Liver (tissue), 9 donors: ENCODE measurements around the gene TMED9. TPM values are rescaled to one million over a fixed set of nuclear protein-coding genes. Genes with fewer than 3 reads are reported as not detected.
A peak's percentile ranks its signal among the peaks of the same experiment; 100 is the strongest.
"Not testable (repeated sequence)": the region's sequence is repeated elsewhere in the genome, so short reads cannot be mapped to it uniquely, and the experiment has no call there.

Source experiments
- DNase-seq: peaks from one replicate; pipeline ENCODE4 v3.0.0-alpha.2; 2017; ENCODE audit warnings: low spot score
- H3K27ac ChIP-seq, 2 donors: one replicate each; pipeline ENCODE4 v1.7.0; 2013; ENCODE audit warnings: inconsistent platforms in 2 of 2, low read length in 2 of 2, control low read depth in 1 of 2, low read depth in 1 of 2, mild to moderate bottlenecking in 1 of 2
- H3K27me3 ChIP-seq, 4 donors: one replicate each; pipeline versions ENCODE4 v1.6.1 to v1.7.0; 2013; ENCODE audit warnings: low read length in 3 of 4, inconsistent platforms in 1 of 4, mild to moderate bottlenecking in 1 of 4, moderate library complexity in 1 of 4; ENCODE audit not compliant: control insufficient read depth in 4 of 4, insufficient read depth in 4 of 4
- H3K36me3 ChIP-seq, 4 donors: one replicate each; pipeline versions ENCODE4 v1.6.1 to v1.7.0; 2013; ENCODE audit warnings: low read length in 3 of 4, mild to moderate bottlenecking in 3 of 4, low read depth in 1 of 4, moderate library complexity in 1 of 4; ENCODE audit not compliant: control insufficient read depth in 4 of 4, insufficient read depth in 3 of 4
- H3K4me1 ChIP-seq, 4 donors: one replicate each; pipeline versions ENCODE4 v1.6.1 to v1.7.0; 2013; ENCODE audit warnings: low read length in 3 of 4, mild to moderate bottlenecking in 3 of 4, moderate library complexity in 1 of 4; ENCODE audit not compliant: control insufficient read depth in 4 of 4, insufficient read depth in 4 of 4
- H3K4me3 ChIP-seq, 3 donors: one replicate each; pipeline versions ENCODE4 v1.6.1 to v1.7.0; 2013; ENCODE audit warnings: low read length in 3 of 3, control low read depth in 1 of 3, low read depth in 1 of 3, mild to moderate bottlenecking in 1 of 3
- H3K9ac ChIP-seq, 2 donors: one replicate each; pipeline ENCODE4 v1.7.0; 2013; ENCODE audit warnings: low read length in 2 of 2, mild to moderate bottlenecking in 2 of 2, moderate library complexity in 2 of 2, control low read depth in 1 of 2, low read depth in 1 of 2
- H3K9me3 ChIP-seq, 4 donors: one replicate each; pipeline versions ENCODE4 v1.6.1 to v1.7.0; 2013; ENCODE audit warnings: low read length in 3 of 4; ENCODE audit not compliant: control insufficient read depth in 4 of 4
- ATF3 ChIP-seq: IDR thresholded peaks from 2 replicates; pipeline ENCODE4 v1.6.1; 2016; ENCODE audit warnings: antibody characterized with exemption
- FOXA1 ChIP-seq: IDR thresholded peaks from 2 replicates; pipeline ENCODE4 v1.6.1; 2016; ENCODE audit warnings: antibody characterized with exemption
- FOXA2 ChIP-seq: IDR thresholded peaks from 2 replicates; pipeline ENCODE4 v1.6.1; 2016; ENCODE audit warnings: antibody characterized with exemption
- GABPA ChIP-seq, 2 donors: IDR thresholded peaks in 1 of 2; conservative IDR thresholded peaks in 1 of 2; 2 replicates each; pipeline ENCODE4 v1.6.1; 2016; ENCODE audit warnings: antibody characterized with exemption in 2 of 2, mild to moderate bottlenecking in 1 of 2, moderate library complexity in 1 of 2
- HNF4A ChIP-seq, 2 donors: conservative IDR thresholded peaks; 2 replicates each; pipeline ENCODE4 v1.6.1; 2016; ENCODE audit warnings: antibody characterized with exemption in 2 of 2, mild to moderate bottlenecking in 2 of 2
- HNF4G ChIP-seq: IDR thresholded peaks from 2 replicates; pipeline ENCODE4 v1.6.1; 2016; ENCODE audit warnings: antibody characterized with exemption
- JUND ChIP-seq, 2 donors: IDR thresholded peaks; 2 replicates each; pipeline ENCODE4 v1.6.1; 2016; ENCODE audit warnings: antibody characterized with exemption in 2 of 2
- MAX ChIP-seq: IDR thresholded peaks from 2 replicates; pipeline ENCODE4 v1.6.1; 2016; ENCODE audit warnings: antibody characterized with exemption
- NR2F2 ChIP-seq: IDR thresholded peaks from 2 replicates; pipeline ENCODE4 v1.6.1; 2016; ENCODE audit warnings: antibody characterized with exemption
- RAD21 ChIP-seq, 2 donors: IDR thresholded peaks; 2 replicates each; pipeline ENCODE4 v1.6.1; 2016; ENCODE audit warnings: antibody characterized with exemption in 2 of 2, mild to moderate bottlenecking in 2 of 2
- REST ChIP-seq: IDR thresholded peaks from 2 replicates; pipeline ENCODE4 v1.6.1; 2016; ENCODE audit warnings: antibody characterized with exemption, mild to moderate bottlenecking
- RXRA ChIP-seq, 2 donors: IDR thresholded peaks; 2 replicates each; pipeline ENCODE4 v1.6.1; 2017 to 2018; ENCODE audit warnings: antibody characterized with exemption in 2 of 2, mild to moderate bottlenecking in 1 of 2
- SP1 ChIP-seq: IDR thresholded peaks from 2 replicates; pipeline ENCODE4 v1.6.1; 2018; ENCODE audit warnings: antibody characterized with exemption, mild to moderate bottlenecking
- ZBTB33 ChIP-seq: IDR thresholded peaks from 2 replicates; pipeline ENCODE4 v1.6.1; 2016; ENCODE audit warnings: antibody characterized with exemption
- WGBS: extraction: QIAGEN DNeasy Blood & Tissue Kit; methylation state at CpG from one replicate; pipeline ENCODE4 v1.1.7; 2013; 5-methylcytosine and 5-hydroxymethylcytosine counted together
- polyA plus RNA-seq, 2 donors: library from polyadenylated mRNA; stranded (reverse) in 1 of 2; unstranded in 1 of 2; fragments of 200-250 nt in 1 of 2; fragments of >200 nt in 1 of 2; fragmentation: Nextera tagmentation in 1 of 2; extraction: Ambion mirVana in 1 of 2; gene quantifications; one replicate each; pipeline versions ENCODE4 v1.2.1 to v1.2.3, GENCODE V29; 2013 to 2015
- total RNA-seq, 2 donors: library from RNA; depleted of rRNA; stranded (reverse); fragments of >200 nt; gene quantifications; one replicate each; pipeline ENCODE4 v1.2.3, GENCODE V29; 2014
- donor health status: healthy.
- donor health status: healthy.
- donor health status: healthy.
- donor health status: healthy.
- donor health status: healthy.

The TMED9 gene
- total and polyA plus RNA-seq, 4 donors, result 66.7 to 234 (median 106) TPM

GRCh38 chr5:177557041-177557647, 34.9 kb upstream of the TMED9 start:
- Histone ChIP-seq H3K4me1 (peaks cover 9 to 20% (median 18%) of the 10 kb centered on the region in 4 donors), H3K4me3 (no peak overlapping the region), H3K36me3 (no peaks in the 10 kb centered on the region), H3K27ac (no peak overlapping the region), H3K27me3 (no peaks in the 10 kb centered on the region), H3K9me3 (no peaks in the 10 kb centered on the region), H3K9ac (no peak overlapping the region)
- DNase-seq, result no peak
- TF ChIP-seq HNF4A (conservative IDR thresholded peaks at IDR 0.05) (peak in 1 of 2 donors; percentile 18), RAD21 (IDR thresholded peaks at IDR 0.05) (no peak)
- 63% methylated on average over 4 of the region's 4 CpGs for WGBS

- 87% methylated on average over 5 of the region's 5 CpGs for WGBS
- no peaks in the 10 kb centered on the region for H3K27me3 ChIP-seq
- no peak overlapping the region for H3K9ac ChIP-seq
- no peak overlapping the region for H3K27ac ChIP-seq
- no peak overlapping the region for H3K4me3 ChIP-seq
- no peaks in the 10 kb centered on the region for H3K9me3 ChIP-seq
- no peak for DNase-seq
- peaks cover 6 to 14% (median 12%) of the 10 kb centered on the region in 4 donors for H3K4me1 ChIP-seq
- H3K36me3 ChIP-seq, result no peaks in the 10 kb centered on the region
- TF ChIP-seq FOXA2, result no peak
- TF ChIP-seq HNF4A (conservative IDR thresholded peaks at IDR 0.05), result no peak
- no peak for TF ChIP-seq MAX
- no peak for TF ChIP-seq FOXA1
- no peak for TF ChIP-seq GABPA (IDR thresholded peaks at IDR 0.05 in 1 of 2, conservative IDR thresholded peaks at IDR 0.05 in 1 of 2)
- TF ChIP-seq RXRA (IDR thresholded peaks at IDR 0.05), result no peak
- TF ChIP-seq ZBTB33, result no peak
- TF ChIP-seq HNF4G, result no peak
- no peak for TF ChIP-seq JUND (IDR thresholded peaks at IDR 0.05)
- TF ChIP-seq SP1, result no peak
- TF ChIP-seq NR2F2, result no peak
Measured at GRCh38 chr5:177557796-177558195, 34.2 kb upstream of the TMED9 start.

- not testable (repeated sequence) for H3K27ac ChIP-seq, H3K4me3 ChIP-seq, H3K4me1 ChIP-seq, H3K9me3 ChIP-seq, H3K9ac ChIP-seq, H3K36me3 ChIP-seq, DNase-seq, H3K27me3 ChIP-seq
- WGBS, result 58% methylated on average over 8 of the region's 8 CpGs
Measured at GRCh38 chr5:177559446-177559941, 32.5 kb upstream of the TMED9 start.

- Histone ChIP-seq H3K27ac (no peak overlapping the region), H3K9me3 (no peaks in the 10 kb centered on the region), H3K9ac (no peak overlapping the region), H3K36me3 (no peaks in the 10 kb centered on the region), H3K4me3 (no peak overlapping the region), H3K27me3 (no peaks in the 10 kb centered on the region), H3K4me1 (no peaks in the 10 kb centered on the region)
- WGBS, result 81% methylated on average over 8 of the region's 8 CpGs
- no peak for DNase-seq
- TF ChIP-seq GABPA (IDR thresholded peaks at IDR 0.05 in 1 of 2, conservative IDR thresholded peaks at IDR 0.05 in 1 of 2) (no peak), FOXA2 (no peak), ATF3 (no peak), MAX (no peak), HNF4G (no peak), REST (no peak)
Measured at GRCh38 chr5:177565046-177565445, 27.0 kb upstream of the TMED9 start.
